Aorta (tissue), 5 donors: ENCODE results near the gene AMER2. TPM values are rescaled to one million over a fixed set of nuclear protein-coding genes. Genes with fewer than 3 reads are reported as not detected.

Experiments
- ATAC-seq: fragments of 200-7000 bp; cut with Tn5 transposase; one replicate; pipeline ENCODE4 v1.9.1; 2022; ENCODE audit warnings: moderate library complexity; ENCODE audit not compliant: low FRiP score
- DNase-seq, 2 donors: peaks; one replicate each; pipeline ENCODE4 v3.0.0-alpha.2; 2020
- H3K27ac ChIP-seq, 2 donors: one replicate each; pipeline ENCODE4 v1.5.1; 2013; ENCODE audit warnings: low read length in 2 of 2, mild to moderate bottlenecking in 2 of 2, moderate library complexity in 2 of 2, control low read depth in 1 of 2, inconsistent platforms in 1 of 2, low read depth in 1 of 2
- H3K27me3 ChIP-seq, 2 donors: one replicate each; pipeline ENCODE4 v1.6.1; 2013; ENCODE audit warnings: control low read depth in 1 of 2, low read length in 1 of 2, mild to moderate bottlenecking in 1 of 2, moderate library complexity in 1 of 2; ENCODE audit not compliant: insufficient read depth in 2 of 2, control insufficient read depth in 1 of 2
- H3K36me3 ChIP-seq, 2 donors: one replicate each; pipeline ENCODE4 v1.6.1; 2013; ENCODE audit warnings: control low read depth in 1 of 2, low read length in 1 of 2, mild to moderate bottlenecking in 1 of 2; ENCODE audit not compliant: insufficient read depth in 2 of 2, control insufficient read depth in 1 of 2
- H3K4me1 ChIP-seq, 2 donors: one replicate each; pipeline ENCODE4 v1.6.1; 2013; ENCODE audit warnings: low read length in 2 of 2, control low read depth in 1 of 2, mild to moderate bottlenecking in 1 of 2, moderate library complexity in 1 of 2; ENCODE audit not compliant: insufficient read depth in 2 of 2, control insufficient read depth in 1 of 2
- H3K4me3 ChIP-seq, 2 donors: one replicate each; pipeline ENCODE4 v1.5.1; 2013; ENCODE audit warnings: low read length in 2 of 2, control low read depth in 1 of 2, mild to moderate bottlenecking in 1 of 2
- H3K9me3 ChIP-seq: one replicate; pipeline ENCODE4 v1.6.1; 2013; ENCODE audit warnings: mild to moderate bottlenecking, low read length; ENCODE audit not compliant: control insufficient read depth
- WGBS, 2 donors: extraction: QIAGEN DNeasy Blood & Tissue Kit; methylation state at CpG; one replicate each; pipeline ENCODE4 v1.1.7; 2013; 5-methylcytosine and 5-hydroxymethylcytosine counted together
- intact Hi-C, 2 donors: fragments of 100-400 bp; cut with DNase I; formaldehyde crosslinking; loops; one replicate each; pipeline versions ENCODE4 v1.14.2 to v1.15.0; 2022
- polyA plus RNA-seq, 2 donors: library from polyadenylated mRNA; stranded (reverse); fragments of 200-250 nt; gene quantifications; one replicate each; pipeline ENCODE4 v1.2.3, GENCODE V29; 2013
- total RNA-seq, 2 donors: library from RNA; stranded (reverse); fragmentation: NEBNext Ultra II Directional; extraction: Animal tissue kit (Norgen Biotek cat#: 25700); gene quantifications; one replicate each; pipeline ENCODE4 v1.2.1, GENCODE V29; 2021
- donor health status: healthy with polysubstance abuse.
- donor health status: Bipolar disorder and iron deficiency.
- donor health status: DM: no; HTN: no; CAD: no.
- donor health status: DM: no; HTN: no; CAD: no.
- donor health status: DM: yes; HTN: yes; CAD: no.

The AMER2 gene
- total and polyA plus RNA-seq, 4 donors, result under 0.01 TPM; not detected in 3

GRCh38 chr13:25204863-25205262 lies 32.8 kb upstream of the AMER2 start:
- H3K27me3 ChIP-seq, result no peaks in the 10 kb centered on the region
- H3K4me3 ChIP-seq, result no peak overlapping the region
- no peak overlapping the region for H3K27ac ChIP-seq
- ATAC-seq (no peak), DNase-seq (no peak)
- H3K4me1 ChIP-seq, result no peaks in the 10 kb centered on the region
- no peaks in the 10 kb centered on the region for H3K9me3 ChIP-seq
- H3K36me3 ChIP-seq, result no peaks in the 10 kb centered on the region
- intact Hi-C loops, result no loop called here
- WGBS, 2 donors, result 93 to 94% methylated on average over 4 of the region's 4 CpGs

- intact Hi-C loops, result no loop called here
- H3K4me3 ChIP-seq, result no peak overlapping the region
- no peak overlapping the region for H3K27ac ChIP-seq
- DNase-seq, result no peak
- no peaks in the 10 kb centered on the region for H3K36me3 ChIP-seq
- no peaks in the 10 kb centered on the region for H3K4me1 ChIP-seq
- H3K9me3 ChIP-seq, result no peaks in the 10 kb centered on the region
- H3K27me3 ChIP-seq, result no peaks in the 10 kb centered on the region
- 25 to 26% methylated on average over 17 of the region's 17 CpGs for WGBS, 2 donors
- ATAC-seq, result no peak
Observed at GRCh38 chr13:25203127-25203740, 31.1 kb upstream of the AMER2 start.

- ATAC-seq (no peak), DNase-seq (no peak)
- no peaks in the 10 kb centered on the region for H3K4me1 ChIP-seq
- H3K27ac ChIP-seq, result no peak overlapping the region
- H3K9me3 ChIP-seq, result no peaks in the 10 kb centered on the region
- 22 to 34% methylated on average over 4 of the region's 4 CpGs for WGBS, 2 donors
- H3K27me3 ChIP-seq, result no peaks in the 10 kb centered on the region
- intact Hi-C loops, result no loop called here
- H3K4me3 ChIP-seq, result no peak overlapping the region
- H3K36me3 ChIP-seq, result no peaks in the 10 kb centered on the region
Observed at GRCh38 chr13:25200783-25201182, 28.7 kb upstream of the AMER2 start.

- Histone ChIP-seq H3K4me3 (no peak overlapping the region), H3K27ac (no peak overlapping the region), H3K27me3 (no peaks in the 10 kb centered on the region), H3K36me3 (no peaks in the 10 kb centered on the region), H3K4me1 (no peaks in the 10 kb centered on the region), H3K9me3 (no peaks in the 10 kb centered on the region)
- ATAC-seq, result no peak
- DNase-seq, result no peak
- WGBS, 2 donors, result 54 to 55% methylated on average over 5 of the region's 5 CpGs
- intact Hi-C loops, result no loop called here
Observed at GRCh38 chr13:25198647-25199046, 26.6 kb upstream of the AMER2 start.

- DNase-seq, result no peak
- intact Hi-C loops, result no loop called here
- Histone ChIP-seq H3K4me1 (no peaks in the 10 kb centered on the region), H3K4me3 (no peak overlapping the region), H3K27me3 (no peaks in the 10 kb centered on the region), H3K36me3 (no peaks in the 10 kb centered on the region), H3K27ac (no peak overlapping the region), H3K9me3 (no peaks in the 10 kb centered on the region)
- ATAC-seq, result no peak
- WGBS, 2 donors, result 91 to 93% methylated on average over 11 of the region's 11 CpGs
Observed at GRCh38 chr13:25196971-25197370, 24.9 kb upstream of the AMER2 start.

GRCh38 chr13:25192936-25193335 lies 20.8 kb upstream of the AMER2 start:
- Histone ChIP-seq H3K27me3 (no peaks in the 10 kb centered on the region), H3K4me3 (no peak overlapping the region), H3K9me3 (no peaks in the 10 kb centered on the region), H3K4me1 (no peaks in the 10 kb centered on the region), H3K36me3 (no peaks in the 10 kb centered on the region), H3K27ac (no peak overlapping the region)
- no peak for ATAC-seq
- intact Hi-C loops, result no loop called here
- WGBS, 2 donors, result 82 to 85% methylated on average over 8 of the region's 8 CpGs
- DNase-seq, result no peak

GRCh38 chr13:25192489-25192888 lies 20.4 kb upstream of the AMER2 start:
- intact Hi-C loops, result no loop called here
- no peak for DNase-seq
- no peak for ATAC-seq
- H3K4me1 ChIP-seq, result no peaks in the 10 kb centered on the region
- H3K9me3 ChIP-seq, result no peaks in the 10 kb centered on the region
- H3K27me3 ChIP-seq, result no peaks in the 10 kb centered on the region
- no peaks in the 10 kb centered on the region for H3K36me3 ChIP-seq
- 93% methylated on average over 8 of the region's 8 CpGs for WGBS, 2 donors
- no peak overlapping the region for H3K27ac ChIP-seq
- no peak overlapping the region for H3K4me3 ChIP-seq

- 91% methylated on average over 2 of the region's 2 CpGs for WGBS, 2 donors
Observed at GRCh38 chr13:25192052-25192451, 20.0 kb upstream of the AMER2 start.

DNA sequence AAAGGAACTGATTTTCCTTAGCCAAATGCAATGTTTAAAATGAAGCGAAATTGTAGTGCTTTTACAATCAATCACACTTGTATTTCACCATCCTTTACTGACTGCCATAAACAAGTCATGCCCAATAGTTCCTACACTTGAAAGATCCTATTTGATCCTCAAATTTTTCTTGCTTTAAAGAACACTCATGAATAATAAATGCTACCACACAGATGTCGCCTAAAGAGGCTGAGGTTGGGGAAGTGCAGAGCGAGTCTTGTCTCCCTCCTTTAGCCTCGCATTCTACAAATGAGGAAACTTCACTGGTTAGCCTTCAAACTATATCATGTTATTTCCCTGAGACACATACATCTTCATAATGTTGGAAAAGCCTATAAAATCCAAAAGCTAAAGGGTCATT lies 18.7 kb upstream of the AMER2 start:
- no peaks in the 10 kb centered on the region for H3K36me3 ChIP-seq
- no peaks in the 10 kb centered on the region for H3K9me3 ChIP-seq
- DNase-seq, result no peak
- 88 to 90% methylated on average over 4 of the region's 4 CpGs for WGBS, 2 donors
- no peak overlapping the region for H3K4me3 ChIP-seq
- intact Hi-C loops, result no loop called here
- no peaks in the 10 kb centered on the region for H3K4me1 ChIP-seq
- no peak overlapping the region for H3K27ac ChIP-seq
- no peaks in the 10 kb centered on the region for H3K27me3 ChIP-seq
- no peak for ATAC-seq

More at GRCh38 chr13:25192052-25192451, 20.0 kb upstream of the AMER2 start:
- no peak for DNase-seq
- H3K36me3 ChIP-seq, result no peaks in the 10 kb centered on the region
- H3K4me3 ChIP-seq, result no peak overlapping the region
- no peak overlapping the region for H3K27ac ChIP-seq
- ATAC-seq, result no peak
- H3K9me3 ChIP-seq, result no peaks in the 10 kb centered on the region
- no peaks in the 10 kb centered on the region for H3K4me1 ChIP-seq
- H3K27me3 ChIP-seq, result no peaks in the 10 kb centered on the region
- intact Hi-C loops, result no loop called here
